ENCODE results near the gene FRMD6.

Gene FRMD6

DNA sequence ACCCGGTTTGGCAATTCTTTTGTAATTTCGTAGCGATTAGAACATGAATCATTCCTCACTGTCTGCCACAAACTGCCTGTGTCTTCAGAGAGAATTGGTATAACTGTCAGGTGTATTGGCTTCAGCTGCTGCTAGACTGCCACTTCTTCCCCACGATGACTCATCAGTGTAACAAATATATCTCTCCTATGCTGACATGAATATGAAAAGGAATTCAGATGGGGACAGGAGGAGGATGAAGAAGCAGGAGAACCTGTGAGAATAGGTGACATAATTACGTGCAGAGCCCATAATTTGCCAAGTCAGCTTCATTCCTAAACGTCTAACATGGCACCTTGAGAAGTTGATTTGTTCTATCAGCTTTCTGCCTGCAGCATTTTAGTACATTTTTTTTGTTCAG is 64.9 kb downstream of the FRMD6 start:
- H3K4me3 Mint-ChIP-seq = no peak overlapping the region
- ATAC-seq = no peak

DNA sequence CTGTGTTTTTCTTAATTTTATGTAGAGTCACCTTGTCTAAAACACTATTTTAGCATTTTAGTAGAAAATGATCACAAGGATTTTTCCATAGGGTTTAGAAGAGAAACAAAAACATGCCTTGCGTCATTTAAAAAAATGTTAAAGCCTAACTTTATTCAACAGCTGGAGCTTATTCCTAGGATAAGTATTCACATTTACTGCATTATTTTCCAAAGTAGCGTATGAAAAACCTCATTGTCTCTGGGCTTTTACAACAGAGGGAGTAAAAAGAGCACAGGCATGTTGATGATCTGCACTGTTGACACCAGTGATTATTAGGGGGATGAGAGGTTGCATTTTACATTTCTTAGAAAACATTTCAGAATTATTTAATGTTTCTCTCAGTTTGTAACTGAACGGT is 66.1 kb downstream of the FRMD6 start:
- Mint-ChIP-seq H3K4me3 (no peak overlapping the region), H3K4me1 (no peaks in the 10 kb centered on the region), H3K9me3 (no peaks in the 10 kb centered on the region), H3K27me3 (peaks cover 20% of the 10 kb centered on the region), H3K27ac (no peak overlapping the region), H3K36me3 (no peaks in the 10 kb centered on the region)
- no peak for ATAC-seq

More for the DNA sequence above, 64.9 kb downstream of the FRMD6 start:
- Mint-ChIP-seq H3K4me1 (no peaks in the 10 kb centered on the region), H3K27me3 (peaks cover 20% of the 10 kb centered on the region), H3K36me3 (no peaks in the 10 kb centered on the region), H3K27ac (no peak overlapping the region), H3K9me3 (no peaks in the 10 kb centered on the region)

GRCh38 chr14:51719955-51720354 is 68.2 kb downstream of the FRMD6 start:
- Mint-ChIP-seq H3K4me3 (no peak overlapping the region), H3K27me3 (peaks cover 14% of the 10 kb centered on the region), H3K36me3 (no peaks in the 10 kb centered on the region), H3K4me1 (peaks cover 9% of the 10 kb centered on the region), H3K9me3 (no peaks in the 10 kb centered on the region), H3K27ac (no peak overlapping the region)
- ATAC-seq = no peak

DNA sequence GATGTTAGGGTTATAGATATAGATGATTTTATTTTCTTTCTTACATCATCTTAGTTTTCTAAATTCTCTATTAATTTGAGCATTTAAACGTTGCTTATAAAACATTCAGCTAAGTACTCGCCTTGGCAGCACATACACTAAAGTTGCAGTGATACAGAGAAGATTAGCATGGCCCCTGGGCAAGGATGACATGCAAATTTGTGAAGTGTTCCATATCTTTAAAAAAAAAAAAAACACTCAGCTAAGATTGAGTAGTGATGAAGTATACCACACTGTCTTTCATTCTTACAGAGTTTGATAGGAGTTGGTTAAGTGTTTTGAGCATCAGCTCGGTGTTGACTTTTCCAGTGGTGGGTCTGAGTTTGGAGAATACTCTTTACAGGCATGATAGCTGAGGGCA is 72.3 kb downstream of the FRMD6 start:
- Mint-ChIP-seq H3K9me3 (no peaks in the 10 kb centered on the region), H3K27me3 (no peaks in the 10 kb centered on the region), H3K4me1 (peaks cover 9% of the 10 kb centered on the region), H3K36me3 (no peaks in the 10 kb centered on the region), H3K4me3 (no peak overlapping the region), H3K27ac (no peak overlapping the region)
- ATAC-seq = no peak

DNA sequence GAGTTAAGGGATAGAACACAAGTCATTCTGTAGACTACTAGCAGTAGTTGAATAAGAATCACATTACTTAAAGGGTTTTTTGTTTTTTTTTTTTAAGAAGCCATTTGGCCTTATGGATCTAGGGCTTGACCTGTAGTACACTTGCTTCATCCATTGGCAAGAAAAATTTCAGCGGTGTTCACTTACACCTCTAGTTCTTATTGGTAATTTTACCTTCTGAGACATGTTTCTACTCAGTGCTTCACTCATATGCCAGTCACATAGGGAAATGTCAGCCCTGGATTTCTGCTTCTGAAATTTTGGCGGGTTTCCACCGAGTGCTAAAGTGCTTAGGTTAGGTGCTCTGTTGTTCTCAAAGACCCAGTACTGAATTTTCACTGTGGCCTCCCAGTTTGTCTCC is 72.9 kb downstream of the FRMD6 start:
- peaks cover 9% of the 10 kb centered on the region for H3K4me1 Mint-ChIP-seq
- no peak overlapping the region for H3K27ac Mint-ChIP-seq
- H3K9me3 Mint-ChIP-seq = no peaks in the 10 kb centered on the region
- H3K36me3 Mint-ChIP-seq = no peaks in the 10 kb centered on the region
- H3K27me3 Mint-ChIP-seq = no peaks in the 10 kb centered on the region
- no peak overlapping the region for H3K4me3 Mint-ChIP-seq
- no peak for ATAC-seq

- H3K4me3 Mint-ChIP-seq = no peak overlapping the region
- H3K27me3 Mint-ChIP-seq = no peaks in the 10 kb centered on the region
- no peak for ATAC-seq
- H3K27ac Mint-ChIP-seq = no peak overlapping the region
- no peaks in the 10 kb centered on the region for H3K9me3 Mint-ChIP-seq
- no peaks in the 10 kb centered on the region for H3K36me3 Mint-ChIP-seq
- peaks cover 9% of the 10 kb centered on the region for H3K4me1 Mint-ChIP-seq
Measured at GRCh38 chr14:51725061-51725460, 73.4 kb downstream of the FRMD6 start.

DNA sequence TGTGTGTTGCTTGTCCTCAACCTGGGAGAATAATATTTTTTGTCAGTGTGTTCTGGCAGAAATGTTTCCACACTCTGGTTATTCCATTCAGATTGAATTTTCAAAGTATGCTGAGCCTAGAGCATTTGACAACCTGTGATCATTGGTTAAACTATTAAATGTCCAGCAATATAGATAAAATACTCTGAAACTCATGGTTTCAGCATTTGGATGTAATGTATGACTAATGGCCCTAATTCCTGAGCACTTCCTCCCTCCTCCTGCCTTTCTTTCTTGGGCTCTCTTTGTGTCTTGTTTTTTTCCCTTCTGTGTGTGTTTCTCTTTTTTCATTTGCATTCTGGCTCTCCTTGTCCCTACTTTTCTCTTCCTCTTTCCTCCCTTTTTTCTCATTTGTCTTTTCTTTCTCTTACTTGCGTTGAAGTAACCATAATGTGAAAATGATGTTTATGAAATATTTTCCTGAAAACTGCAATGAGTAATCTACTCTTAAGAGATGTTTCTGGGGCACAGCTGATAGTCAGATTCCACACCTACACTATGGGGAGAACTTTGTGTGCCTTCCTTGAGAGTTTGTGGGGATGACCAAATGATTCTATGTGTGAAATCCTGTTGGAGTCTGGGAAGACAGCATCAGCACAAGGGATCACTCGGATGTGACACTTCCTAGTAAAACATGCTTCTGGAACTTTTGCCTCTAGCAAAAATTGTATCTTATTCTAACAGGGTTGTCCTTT is 74.6 kb downstream of the FRMD6 start:
- Mint-ChIP-seq H3K27ac (no peak overlapping the region), H3K9me3 (no peaks in the 10 kb centered on the region)
- ATAC-seq = no peak

DNA sequence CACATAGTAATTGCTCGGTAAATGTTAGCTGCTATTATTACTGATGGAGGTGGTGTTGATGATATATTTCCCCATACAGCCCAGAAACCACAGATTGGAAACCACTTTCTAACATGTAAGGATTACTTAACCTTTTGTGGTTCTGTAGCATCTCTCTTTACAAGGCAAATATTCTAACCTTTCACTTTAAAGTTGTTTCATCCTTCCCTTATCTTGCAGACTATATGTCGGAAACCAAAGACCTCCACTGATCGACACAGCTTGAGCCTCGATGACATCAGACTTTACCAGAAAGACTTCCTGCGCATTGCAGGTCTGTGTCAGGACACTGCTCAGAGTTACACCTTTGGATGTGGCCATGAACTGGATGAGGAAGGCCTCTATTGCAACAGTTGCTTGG is 75.8 kb downstream of the FRMD6 start:
- Mint-ChIP-seq H3K27ac (no peak overlapping the region), H3K36me3 (no peaks in the 10 kb centered on the region), H3K9me3 (no peaks in the 10 kb centered on the region), H3K4me1 (peaks cover 9% of the 10 kb centered on the region), H3K27me3 (peaks cover 5% of the 10 kb centered on the region), H3K4me3 (no peak overlapping the region)
- ATAC-seq = no peak

More for the DNA sequence above, 74.6 kb downstream of the FRMD6 start:
- Mint-ChIP-seq H3K27me3 (peaks cover under 1% of the 10 kb centered on the region), H3K36me3 (no peaks in the 10 kb centered on the region), H3K4me1 (peaks cover 9% of the 10 kb centered on the region), H3K4me3 (no peak overlapping the region)

GRCh38 chr14:51730098-51730497 is 78.4 kb downstream of the FRMD6 start:
- Mint-ChIP-seq H3K27me3 (peaks cover 15% of the 10 kb centered on the region), H3K4me1 (no peaks in the 10 kb centered on the region), H3K27ac (no peak overlapping the region), H3K36me3 (no peaks in the 10 kb centered on the region), H3K9me3 (no peaks in the 10 kb centered on the region), H3K4me3 (no peak overlapping the region)
- ATAC-seq = no peak

DNA sequence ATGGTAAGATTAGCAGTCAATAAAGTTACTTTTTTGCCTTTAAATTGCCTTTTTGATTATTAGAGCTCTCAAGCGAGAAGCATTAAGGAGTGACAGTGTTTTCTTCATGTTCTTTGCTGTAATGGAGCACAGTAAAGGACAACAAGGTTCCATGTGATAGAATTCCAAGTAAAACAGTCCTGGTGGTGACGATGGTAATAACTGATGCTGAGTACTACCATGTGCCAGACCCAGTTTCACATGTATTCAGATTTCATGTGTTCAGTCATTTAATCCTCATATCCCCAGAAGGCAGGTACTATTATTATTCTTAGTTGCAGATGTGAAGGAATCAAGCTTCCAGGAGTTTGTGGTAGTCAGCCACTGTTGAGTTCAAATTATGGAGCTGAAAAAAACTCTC is 79.0 kb downstream of the FRMD6 start:
- no peaks in the 10 kb centered on the region for H3K9me3 Mint-ChIP-seq
- H3K36me3 Mint-ChIP-seq = no peaks in the 10 kb centered on the region
- H3K27ac Mint-ChIP-seq = no peak overlapping the region
- no peak overlapping the region for H3K4me3 Mint-ChIP-seq
- no peak for ATAC-seq
- H3K4me1 Mint-ChIP-seq = no peaks in the 10 kb centered on the region
- peaks cover 15% of the 10 kb centered on the region for H3K27me3 Mint-ChIP-seq

DNA sequence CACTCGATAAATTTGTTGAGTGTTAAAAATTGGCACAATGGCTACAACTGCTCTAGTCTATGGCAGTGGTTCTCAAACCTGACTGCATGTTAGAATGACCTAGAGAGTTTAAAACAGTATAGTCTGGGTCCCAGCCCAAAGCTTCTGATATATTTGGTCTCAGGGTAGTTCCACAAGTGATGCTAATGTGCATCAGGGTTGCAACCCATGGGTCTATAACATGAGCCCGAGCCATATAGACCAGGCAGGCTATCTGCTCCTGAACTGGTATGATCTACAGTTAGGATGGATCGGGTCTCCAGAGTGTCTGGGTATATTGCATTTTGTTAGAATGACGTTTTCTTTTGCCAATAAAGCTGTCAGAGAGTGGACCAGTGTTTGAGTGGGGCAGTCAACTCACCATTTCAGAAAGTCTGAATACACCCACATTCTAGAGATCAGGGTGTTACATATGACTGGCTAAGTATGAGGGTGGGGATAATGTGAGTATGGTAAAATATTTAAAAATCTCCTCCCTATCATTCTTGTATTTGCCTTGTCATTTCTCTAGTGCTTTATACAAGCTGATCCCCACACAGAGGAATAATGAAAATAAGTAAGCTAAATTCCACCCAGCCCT is 80.9 kb downstream of the FRMD6 start:
- H3K4me1 Mint-ChIP-seq = no peaks in the 10 kb centered on the region
- H3K36me3 Mint-ChIP-seq = no peaks in the 10 kb centered on the region
- no peaks in the 10 kb centered on the region for H3K9me3 Mint-ChIP-seq
- peaks cover 23% of the 10 kb centered on the region for H3K27me3 Mint-ChIP-seq
- no peak overlapping the region for H3K27ac Mint-ChIP-seq
- no peak for ATAC-seq
- H3K4me3 Mint-ChIP-seq = no peak overlapping the region

DNA sequence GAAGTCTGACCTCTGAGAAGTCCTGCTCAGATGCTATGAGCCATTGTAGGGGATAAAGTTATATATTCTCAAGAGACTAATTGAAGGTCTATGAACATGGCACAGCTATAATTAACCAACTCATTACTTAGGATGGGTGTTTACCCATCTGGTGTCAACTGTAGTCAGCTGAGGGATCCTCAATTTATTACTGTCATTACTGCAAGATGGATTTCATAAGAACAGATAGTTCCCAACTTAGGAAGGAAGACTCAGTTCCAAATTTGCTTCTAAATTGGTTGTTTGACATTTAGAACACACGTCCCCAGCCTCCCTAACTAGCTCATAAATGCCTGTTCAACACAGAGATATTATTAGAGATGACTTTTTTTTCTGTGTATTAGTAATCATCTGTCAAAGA is 81.4 kb downstream of the FRMD6 start:
- Mint-ChIP-seq H3K27ac (no peak overlapping the region), H3K9me3 (no peaks in the 10 kb centered on the region), H3K36me3 (no peaks in the 10 kb centered on the region), H3K27me3 (peaks cover 28% of the 10 kb centered on the region), H3K4me3 (no peak overlapping the region), H3K4me1 (peaks cover 2% of the 10 kb centered on the region)
- ATAC-seq = no peak

GRCh38 chr14:51735851-51736250 is 84.1 kb downstream of the FRMD6 start:
- Mint-ChIP-seq H3K27me3 (peaks cover 31% of the 10 kb centered on the region), H3K4me3 (no peak overlapping the region), H3K36me3 (no peaks in the 10 kb centered on the region), H3K27ac (no peak overlapping the region), H3K9me3 (no peaks in the 10 kb centered on the region), H3K4me1 (peaks cover 12% of the 10 kb centered on the region)
- ATAC-seq = no peak

GRCh38 chr14:51738754-51739153 is 87.0 kb downstream of the FRMD6 start:
- Mint-ChIP-seq H3K27me3 (peaks cover 28% of the 10 kb centered on the region), H3K27ac (no peak overlapping the region), H3K36me3 (no peaks in the 10 kb centered on the region), H3K4me3 (no peak overlapping the region), H3K4me1 (peaks cover 12% of the 10 kb centered on the region), H3K9me3 (no peaks in the 10 kb centered on the region)
- peak; percentile 71 for ATAC-seq

GRCh38 chr14:51743588-51744000 is 91.9 kb downstream of the FRMD6 start:
- peak; percentile 51 for ATAC-seq
- Mint-ChIP-seq H3K4me1 (peaks cover 5% of the 10 kb centered on the region), H3K27ac (no peak overlapping the region), H3K36me3 (no peaks in the 10 kb centered on the region), H3K9me3 (no peaks in the 10 kb centered on the region), H3K4me3 (no peak overlapping the region), H3K27me3 (peaks cover 12% of the 10 kb centered on the region)

- Mint-ChIP-seq H3K9me3 (no peaks in the 10 kb centered on the region), H3K27me3 (peaks cover 18% of the 10 kb centered on the region), H3K36me3 (no peaks in the 10 kb centered on the region), H3K27ac (no peak overlapping the region), H3K4me3 (no peak overlapping the region), H3K4me1 (no peaks in the 10 kb centered on the region)
- no peak for ATAC-seq
Measured at GRCh38 chr14:51744372-51745130, 92.8 kb downstream of the FRMD6 start.

Data from stimulated activated memory B cell treated with anti-CD40 and anti-IgM and Interleukin-4, amounts not matched to agents 10 μg/mL and 1 μg/mL and 100 μg/mL, for 72 hours (primary cell).